SU-DHL-6 (cell line): ENCODE results near the gene FSTL3.

ENCODE experiments used
- H2AFZ ChIP-seq: fragments of 200-600 bp; sonication (generic); 2 replicates; pipeline ENCODE4 v1.6.1; 2014; ENCODE audit warnings: low read depth, mild to moderate bottlenecking, moderate library complexity, mixed read lengths, antibody characterized with exemption, low read length; ENCODE audit not compliant: severe bottlenecking
- H3F3A ChIP-seq: fragments of 200-600 bp; shearing (Covaris generic); 2 replicates; pipeline ENCODE4 v1.6.0; 2016; ENCODE audit warnings: antibody characterized with exemption, mild to moderate bottlenecking; ENCODE audit not compliant: insufficient read depth
- H3K27ac ChIP-seq: fragments of 200-600 bp; sonication (generic); 2 replicates; pipeline ENCODE4 v1.5.1; 2016; ENCODE audit warnings: low read depth, mild to moderate bottlenecking, low read length, moderate library complexity, mixed read lengths
- H3K27me3 ChIP-seq: fragments of 200-600 bp; sonication (generic), shearing (Covaris generic); 2 replicates; pipeline ENCODE4 v1.6.0; 2014; ENCODE audit warnings: mild to moderate bottlenecking, low read length
- H3K36me3 ChIP-seq: fragments of 200-600 bp; sonication (generic); 2 replicates; pipeline ENCODE4 v1.6.1; 2014; ENCODE audit warnings: mild to moderate bottlenecking, low read length, mixed read lengths
- H3K4me2 ChIP-seq: fragments of 300-600, 200-600 bp; shearing (Covaris generic), sonication (generic); 2 replicates; pipeline ENCODE4 v1.6.0; 2014; ENCODE audit warnings: low read length, low read depth, mild to moderate bottlenecking; ENCODE audit not compliant: poor library complexity, severe bottlenecking
- H3K4me3 ChIP-seq: fragments of 200-600 bp; sonication (generic); 2 replicates; pipeline ENCODE4 v1.5.1; 2014; ENCODE audit warnings: antibody characterized with exemption, low read length, mild to moderate bottlenecking, mixed read lengths; ENCODE audit not compliant: insufficient read depth, poor library complexity, severe bottlenecking
- H3K79me2 ChIP-seq: fragments of 200-600 bp; sonication (generic); 2 replicates; pipeline ENCODE4 v1.6.1; 2014; ENCODE audit warnings: mild to moderate bottlenecking, low read length, moderate library complexity; ENCODE audit not compliant: insufficient read depth
- H3K9ac ChIP-seq: fragments of 200-600 bp; sonication (generic); 2 replicates; pipeline ENCODE4 v1.7.0; 2014; ENCODE audit warnings: mild to moderate bottlenecking, low read length
- H3K9me2 ChIP-seq: fragments of 200-600 bp; sonication (generic); replicated peaks from 2 replicates; pipeline ENCODE4 v1.6.1; 2014; ENCODE audit warnings: low read length; ENCODE audit not compliant: insufficient read depth
- H3K9me3 ChIP-seq: fragments of 200-600 bp; sonication (generic); 2 replicates; pipeline ENCODE4 v1.6.1; 2014; ENCODE audit warnings: low read length, mixed read lengths; ENCODE audit not compliant: insufficient read depth
- H4K20me1 ChIP-seq: fragments of 200-600 bp; sonication (generic); 2 replicates; pipeline ENCODE4 v1.6.1; 2014; ENCODE audit warnings: low read depth, mild to moderate bottlenecking, antibody characterized with exemption, low read length, moderate library complexity, mixed read lengths
- CTCF ChIP-seq: fragments of 200-600 bp; sonication (generic); IDR thresholded peaks from one replicate; pipeline ENCODE4 v1.5.1; 2017; ENCODE audit warnings: antibody characterized with exemption, mild to moderate bottlenecking, low read length, moderate library complexity; ENCODE audit not compliant: insufficient read depth, poor library complexity, severe bottlenecking
- EZH2phosphoT487 ChIP-seq: fragments of 200-600 bp; sonication (generic), shearing (Covaris generic); conservative IDR thresholded peaks from 2 replicates; pipeline ENCODE4 v1.6.1; 2018; ENCODE audit warnings: mild to moderate bottlenecking, antibody characterized with exemption, low read length, moderate library complexity, mixed read lengths

FSTL3 gene

GRCh38 chr19:708154-709143, 32.3 kb downstream of the FSTL3 start, which contains the start of gene PALM:
PALM (plus strand) TSS chr19:708935; CDS start chr19:709147, 212 bp downstream.
- Histone ChIP-seq H2AFZ (no peak within 1 kb of the TSS), H3K27ac (no peak within 1 kb of the TSS)

GRCh38 chr19:709196-709964, 33.2 kb downstream of the FSTL3 start:
- H3K79me2 ChIP-seq, result no peaks in the 10 kb centered on the region
- H4K20me1 ChIP-seq, result no peaks in the 10 kb centered on the region
- H3K4me2 ChIP-seq, result no peak overlapping the region
- no peaks in the 10 kb centered on the region for H3K36me3 ChIP-seq
- H2AFZ ChIP-seq, result no peak overlapping the region
- H3K4me3 ChIP-seq, result no peak overlapping the region
- H3K27ac ChIP-seq, result no peak overlapping the region
- no peaks in the 10 kb centered on the region for H3K9me3 ChIP-seq
- H3K9me2 ChIP-seq, result no peaks in the 10 kb centered on the region
- no peaks in the 10 kb centered on the region for H3F3A ChIP-seq
- no peak overlapping the region for H3K9ac ChIP-seq
- H3K27me3 ChIP-seq, result no peaks in the 10 kb centered on the region
- TF ChIP-seq CTCF (no peak), EZH2phosphoT487 (no peak)

More at GRCh38 chr19:708154-709143, 32.3 kb downstream of the FSTL3 start, which contains the start of gene PALM:
- Histone ChIP-seq H3K9me2 (no peaks in the 10 kb centered on the region), H3K27me3 (no peaks in the 10 kb centered on the region), H3K9me3 (no peaks in the 10 kb centered on the region), H4K20me1 (no peaks in the 10 kb centered on the region), H3K4me3 (no peak within 1 kb of the TSS), H3K36me3 (no peaks in the 10 kb centered on the region), H3K4me2 (no peak within 1 kb of the TSS), H3F3A (no peaks in the 10 kb centered on the region), H3K9ac (no peak within 1 kb of the TSS), H3K79me2 (no peaks in the 10 kb centered on the region)
- TF ChIP-seq EZH2phosphoT487 (no peak), CTCF (no peak)

GRCh38 chr19:709965-710571, 33.9 kb downstream of the FSTL3 start:
- Histone ChIP-seq H3K4me3 (no peak overlapping the region), H3K36me3 (no peaks in the 10 kb centered on the region), H3K9ac (no peak overlapping the region), H3K9me2 (no peaks in the 10 kb centered on the region), H3F3A (no peaks in the 10 kb centered on the region), H3K9me3 (no peaks in the 10 kb centered on the region), H2AFZ (no peak overlapping the region), H3K4me2 (no peak overlapping the region), H3K27me3 (no peaks in the 10 kb centered on the region), H3K27ac (no peak overlapping the region), H3K79me2 (no peaks in the 10 kb centered on the region), H4K20me1 (no peaks in the 10 kb centered on the region)
- TF ChIP-seq EZH2phosphoT487 (no peak), CTCF (no peak)
